ENCODE measurements around the gene ZNF213. TPM values are rescaled to one million over a fixed set of nuclear protein-coding genes. Genes with fewer than 3 reads are reported as not detected.
A peak's percentile ranks its signal among the peaks of the same experiment; 100 is the strongest.
"Not testable (repeated sequence)": the region's sequence is repeated elsewhere in the genome, so short reads cannot be mapped to it uniquely, and the experiment has no call there.

The ZNF213 gene
- polyA plus RNA-seq, 1 donor (not counting 4 experiments of a cell fraction or from before 2014, with no cell fraction given), result 0.51 TPM

DNA sequence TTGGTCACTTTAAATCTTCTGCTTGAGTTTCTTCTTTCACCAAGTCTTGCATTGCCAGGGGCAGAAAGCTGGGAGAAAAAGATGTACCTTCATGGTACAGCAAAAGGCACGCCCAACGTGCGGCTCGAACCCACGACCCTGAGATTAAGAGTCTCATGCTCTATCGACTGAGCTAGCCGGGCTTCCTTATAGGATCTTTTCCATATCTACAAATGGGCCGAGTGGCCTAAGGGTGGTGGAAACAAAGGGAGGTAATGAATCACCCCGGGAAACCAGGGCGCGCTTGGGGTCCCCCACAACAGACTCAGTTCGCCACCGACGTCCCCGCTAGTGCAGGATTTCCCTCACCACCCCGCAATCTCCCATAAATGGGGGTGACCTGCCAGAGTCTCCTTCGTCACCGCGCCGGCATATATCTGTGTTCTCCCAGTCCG is 45.6 kb downstream of the ZNF213 start:
- no peaks in the 10 kb centered on the region for H3K9me3 ChIP-seq (ENCODE audit: control insufficient read depth, low read depth, low read length)
- no peak overlapping the region for H2AFZ ChIP-seq (ENCODE audit: control insufficient read depth, low read length)
- TF ChIP-seq EZH2 (IDR thresholded peaks at IDR 0.05; ENCODE audit: low read length), result no peak
- TF ChIP-seq, protein P1, sequence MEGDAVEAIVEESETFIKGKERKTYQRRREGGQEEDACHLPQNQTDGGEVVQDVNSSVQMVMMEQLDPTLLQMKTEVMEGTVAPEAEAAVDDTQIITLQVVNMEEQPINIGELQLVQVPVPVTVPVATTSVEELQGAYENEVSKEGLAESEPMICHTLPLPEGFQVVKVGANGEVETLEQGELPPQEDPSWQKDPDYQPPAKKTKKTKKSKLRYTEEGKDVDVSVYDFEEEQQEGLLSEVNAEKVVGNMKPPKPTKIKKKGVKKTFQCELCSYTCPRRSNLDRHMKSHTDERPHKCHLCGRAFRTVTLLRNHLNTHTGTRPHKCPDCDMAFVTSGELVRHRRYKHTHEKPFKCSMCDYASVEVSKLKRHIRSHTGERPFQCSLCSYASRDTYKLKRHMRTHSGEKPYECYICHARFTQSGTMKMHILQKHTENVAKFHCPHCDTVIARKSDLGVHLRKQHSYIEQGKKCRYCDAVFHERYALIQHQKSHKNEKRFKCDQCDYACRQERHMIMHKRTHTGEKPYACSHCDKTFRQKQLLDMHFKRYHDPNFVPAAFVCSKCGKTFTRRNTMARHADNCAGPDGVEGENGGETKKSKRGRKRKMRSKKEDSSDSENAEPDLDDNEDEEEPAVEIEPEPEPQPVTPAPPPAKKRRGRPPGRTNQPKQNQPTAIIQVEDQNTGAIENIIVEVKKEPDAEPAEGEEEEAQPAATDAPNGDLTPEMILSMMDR (optimal IDR thresholded peaks at IDR 0.05 in 1 of 3, IDR thresholded peaks at IDR 0.05 in 1 of 3, conservative IDR thresholded peaks at IDR 0.05 in 1 of 3; ENCODE audit: extremely low read depth in 1 of 3, insufficient read depth in 2 of 3, low read length in 3 of 3), result no peak
- no peak overlapping the region for H3K9ac ChIP-seq (ENCODE audit: control insufficient read depth, extremely low read depth, insufficient read depth, low read length)
- no peaks in the 10 kb centered on the region for H3K27me3 ChIP-seq (ENCODE audit: control insufficient read depth, extremely low read depth, insufficient read depth, low read length)
- peaks cover 2% of the 10 kb centered on the region for H3K9me1 ChIP-seq (ENCODE audit: control insufficient read depth, extremely low read depth, insufficient read depth, low read length)
- H3K79me2 ChIP-seq (ENCODE audit: control insufficient read depth, insufficient read depth, low read length), result no peaks in the 10 kb centered on the region
- H3K4me2 ChIP-seq (ENCODE audit: control insufficient read depth, extremely low read depth, insufficient read depth, low read depth, low read length), result peak overlapping the region; percentile 49
- H3K36me3 ChIP-seq (ENCODE audit: control insufficient read depth in 2 of 2, extremely low read depth in 1 of 2, insufficient read depth in 2 of 2, low read length in 2 of 2), result no peaks in the 10 kb centered on the region
- FAIRE-seq (no peak), DNase-seq (ENCODE audit: low read depth, low spot score) (no peak)
- H4K20me1 ChIP-seq (ENCODE audit: control insufficient read depth, extremely low read depth, insufficient read depth, low read length), result no peaks in the 10 kb centered on the region
- H3K4me1 ChIP-seq (ENCODE audit: control insufficient read depth, extremely low read depth, insufficient read depth, low read length), result peaks cover 14% of the 10 kb centered on the region
- peak overlapping the region in 1 of 3 experiments; percentile 22 for H3K4me3 ChIP-seq (ENCODE audit: control insufficient read depth in 2 of 3, extremely low read depth in 1 of 3, insufficient read depth in 2 of 3, low read depth in 1 of 3, low read length in 3 of 3)
- no peak overlapping the region for H3K27ac ChIP-seq (ENCODE audit: control insufficient read depth, insufficient read depth, low read length)
- dilution Hi-C loops (cut with MboI; ENCODE audit: extremely low pct_ligation_motif_present, low sequenced_read_pairs), result no loop called here

DNA sequence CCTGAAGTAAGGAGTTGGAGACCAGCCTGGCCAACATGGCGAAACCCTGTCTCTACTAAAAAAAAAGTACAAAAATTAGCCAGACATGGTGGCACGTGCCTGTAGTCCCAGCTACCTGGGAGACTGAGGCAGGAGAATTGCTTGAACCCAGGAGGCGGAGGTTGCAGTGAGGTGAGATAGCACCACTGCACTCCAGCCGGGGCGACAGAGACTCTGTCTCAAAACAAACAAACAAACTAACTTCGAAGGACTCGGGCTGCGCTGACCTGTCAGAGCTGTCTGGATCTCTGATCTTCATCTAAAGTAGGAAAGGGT is 47.4 kb downstream of the ZNF213 start:
- H3K36me3 ChIP-seq (ENCODE audit: control insufficient read depth in 2 of 2, extremely low read depth in 1 of 2, insufficient read depth in 2 of 2, low read length in 2 of 2); H3K79me2 ChIP-seq (ENCODE audit: control insufficient read depth, insufficient read depth, low read length); H3K27me3 ChIP-seq (ENCODE audit: control insufficient read depth, extremely low read depth, insufficient read depth, low read length); H2AFZ ChIP-seq (ENCODE audit: control insufficient read depth, low read length); H3K4me3 ChIP-seq (ENCODE audit: control insufficient read depth in 2 of 3, extremely low read depth in 1 of 3, insufficient read depth in 2 of 3, low read depth in 1 of 3, low read length in 3 of 3); H3K4me2 ChIP-seq (ENCODE audit: control insufficient read depth, extremely low read depth, insufficient read depth, low read depth, low read length); H3K27ac ChIP-seq (ENCODE audit: control insufficient read depth, insufficient read depth, low read length); DNase-seq (ENCODE audit: low read depth, low spot score); dilution Hi-C loops (cut with MboI; ENCODE audit: extremely low pct_ligation_motif_present, low sequenced_read_pairs); H3K9me1 ChIP-seq (ENCODE audit: control insufficient read depth, extremely low read depth, insufficient read depth, low read length); H3K9me3 ChIP-seq (ENCODE audit: control insufficient read depth, low read depth, low read length); FAIRE-seq; H4K20me1 ChIP-seq (ENCODE audit: control insufficient read depth, extremely low read depth, insufficient read depth, low read length); H3K9ac ChIP-seq (ENCODE audit: control insufficient read depth, extremely low read depth, insufficient read depth, low read length): not testable (repeated sequence)
- H3K4me1 ChIP-seq (ENCODE audit: control insufficient read depth, extremely low read depth, insufficient read depth, low read length), result peaks cover 12% of the 10 kb centered on the region

Measured in keratinocyte (primary cell).